Measurements from ENCODE around the gene SHISA8.

SHISA8 gene

DNA sequence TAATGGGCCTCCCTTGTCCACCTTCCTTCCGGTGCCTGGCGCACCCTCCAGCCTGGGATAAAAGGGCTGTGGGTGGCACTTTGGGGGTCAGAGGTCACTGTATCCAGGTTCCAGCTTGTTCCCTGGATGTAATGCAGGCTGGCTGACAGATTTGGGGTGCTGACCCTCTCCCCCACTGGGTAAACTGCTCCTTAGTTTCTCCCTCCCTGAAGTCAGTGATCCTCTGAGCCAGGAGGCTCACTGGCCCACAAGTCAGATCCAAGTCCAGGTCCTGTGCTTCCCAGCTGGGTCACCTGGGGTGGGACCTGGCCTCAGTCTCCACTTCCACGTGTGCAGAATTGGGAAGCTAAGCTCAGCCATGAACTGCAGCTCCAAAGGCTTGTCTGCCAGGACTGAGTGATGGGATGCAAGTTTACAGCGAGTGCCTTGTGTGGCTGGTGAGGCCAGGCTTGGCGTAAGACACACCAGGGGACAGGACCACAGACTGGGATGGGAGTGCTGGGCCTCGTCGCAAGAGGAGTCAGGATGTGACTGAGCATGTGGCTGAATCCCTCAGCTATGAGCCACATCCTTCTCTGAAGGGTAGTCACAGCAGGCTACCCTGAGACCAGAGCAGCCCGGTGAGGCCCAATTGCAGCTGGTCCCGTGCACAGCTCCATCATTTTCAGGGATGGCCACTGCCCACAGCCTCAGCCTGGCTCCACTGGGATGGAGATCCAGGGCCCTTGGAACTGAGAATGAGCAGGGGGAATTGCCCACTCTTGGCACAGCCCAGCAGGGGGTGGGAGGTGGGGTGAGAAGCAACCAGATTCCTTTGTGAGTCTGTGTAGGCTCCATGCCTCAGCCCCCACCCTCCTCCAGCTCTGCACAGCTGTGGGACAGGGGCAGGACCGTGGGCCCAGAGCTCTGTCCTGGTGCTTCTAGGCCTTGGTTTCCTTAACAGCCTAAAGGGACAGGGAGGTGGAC is 7.2 kb downstream of the SHISA8 start:
- no peaks in the 10 kb centered on the region for H3K9me3 ChIP-seq (ENCODE audit: control insufficient read depth in 1 of 2, low read length in 2 of 2)
- peaks cover 25 to 26% of the 10 kb centered on the region in 2 donors for H3K27me3 ChIP-seq (ENCODE audit: control insufficient read depth in 1 of 2, insufficient read depth in 2 of 2, low read length in 2 of 2)
- H3K4me1 ChIP-seq (ENCODE audit: control insufficient read depth in 1 of 2, insufficient read depth in 2 of 2, low read length in 2 of 2) = peaks cover 3 to 22% of the 10 kb centered on the region in 2 donors
- no peak overlapping the region for H3K4me3 ChIP-seq (ENCODE audit: low read depth in 1 of 2, low read length in 2 of 2)
- H3K36me3 ChIP-seq (ENCODE audit: control insufficient read depth in 1 of 2, insufficient read depth in 2 of 2, low read length in 2 of 2) = peaks cover 17 to 51% of the 10 kb centered on the region in 2 donors
- no peak overlapping the region for H3K9ac ChIP-seq (ENCODE audit: low read depth in 1 of 2, low read length in 2 of 2)
- H3K27ac ChIP-seq (ENCODE audit: low read depth, low read length) = no peak overlapping the region

DNA sequence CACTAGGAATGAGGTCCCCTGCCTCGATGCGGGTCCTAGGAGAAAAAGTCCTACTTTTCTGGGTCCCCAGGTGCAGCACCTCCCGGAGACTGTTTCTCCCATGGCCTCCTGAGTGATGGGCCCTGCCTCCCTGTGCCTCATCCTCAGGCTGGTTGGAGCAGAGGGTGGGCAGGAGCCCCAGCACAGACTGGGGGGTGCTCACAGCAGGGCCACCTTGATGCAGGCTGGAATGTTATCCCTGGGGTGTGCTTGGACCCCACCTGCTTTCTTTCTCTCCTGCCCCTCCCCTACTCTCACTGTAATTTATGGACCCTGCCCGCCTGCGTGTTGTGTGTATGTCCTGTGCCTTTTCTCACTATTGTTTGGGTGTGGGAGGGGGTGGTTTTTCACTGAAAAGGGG is 8.1 kb downstream of the SHISA8 start:
- Histone ChIP-seq H3K9me3 (ENCODE audit: control insufficient read depth in 1 of 2, low read length in 2 of 2) (no peaks in the 10 kb centered on the region), H3K27ac (ENCODE audit: low read depth, low read length) (no peak overlapping the region), H3K27me3 (ENCODE audit: control insufficient read depth in 1 of 2, insufficient read depth in 2 of 2, low read length in 2 of 2) (peaks cover 16 to 17% of the 10 kb centered on the region in 2 donors), H3K36me3 (ENCODE audit: control insufficient read depth in 1 of 2, insufficient read depth in 2 of 2, low read length in 2 of 2) (peaks cover 18 to 60% of the 10 kb centered on the region in 2 donors), H3K9ac (ENCODE audit: low read depth in 1 of 2, low read length in 2 of 2) (no peak overlapping the region), H3K4me1 (ENCODE audit: control insufficient read depth in 1 of 2, insufficient read depth in 2 of 2, low read length in 2 of 2) (peaks cover 3 to 22% of the 10 kb centered on the region in 2 donors), H3K4me3 (ENCODE audit: low read depth in 1 of 2, low read length in 2 of 2) (no peak overlapping the region)

DNA sequence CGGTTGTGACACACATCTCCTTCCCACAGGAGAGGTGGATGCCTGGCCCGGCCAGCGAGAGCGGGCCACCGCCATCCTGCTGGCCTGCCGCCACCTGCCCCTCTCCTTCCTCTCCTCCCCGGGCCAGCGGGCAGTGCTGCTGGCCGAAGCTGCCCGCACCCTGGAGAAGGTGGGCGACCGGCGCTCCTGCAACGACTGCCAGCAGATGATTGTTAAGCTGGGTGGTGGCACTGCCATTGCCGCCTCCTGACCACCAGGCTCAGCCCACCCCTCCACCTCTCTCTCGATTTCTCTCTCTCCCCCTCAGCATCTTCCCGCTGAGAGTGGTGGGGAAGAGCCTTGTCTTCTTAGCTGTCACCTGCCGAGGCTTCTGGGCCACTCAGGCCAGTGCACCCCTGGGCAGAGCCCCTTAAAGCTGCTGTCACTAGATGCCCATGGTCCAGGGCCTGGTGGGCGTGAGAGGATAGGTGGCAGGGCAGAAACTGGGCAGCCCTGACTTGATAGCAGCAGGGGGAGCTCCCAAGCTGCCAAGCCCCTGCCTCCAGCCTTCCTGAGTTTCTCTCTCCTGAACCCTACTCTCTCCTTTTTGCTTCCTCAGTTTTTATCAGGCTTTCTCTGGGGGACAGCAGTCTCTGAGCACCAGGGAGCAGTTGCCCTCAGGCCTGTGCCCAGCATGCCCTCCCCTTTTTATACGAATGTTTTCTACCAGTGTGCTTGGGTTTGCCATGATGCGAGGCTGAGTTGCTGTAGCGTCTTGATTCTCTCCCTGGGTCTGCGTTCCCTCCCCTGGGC is 9.3 kb downstream of the SHISA8 start:
- no peak overlapping the region for H3K4me3 ChIP-seq (ENCODE audit: low read depth in 1 of 2, low read length in 2 of 2)
- peaks cover 18 to 72% of the 10 kb centered on the region in 2 donors for H3K36me3 ChIP-seq (ENCODE audit: control insufficient read depth in 1 of 2, insufficient read depth in 2 of 2, low read length in 2 of 2)
- no peak overlapping the region for H3K9ac ChIP-seq (ENCODE audit: low read depth in 1 of 2, low read length in 2 of 2)
- H3K9me3 ChIP-seq (ENCODE audit: control insufficient read depth in 1 of 2, low read length in 2 of 2) = no peaks in the 10 kb centered on the region
- no peak overlapping the region for H3K27ac ChIP-seq (ENCODE audit: low read depth, low read length)
- H3K27me3 ChIP-seq (ENCODE audit: control insufficient read depth in 1 of 2, insufficient read depth in 2 of 2, low read length in 2 of 2) = peaks cover 4 to 7% of the 10 kb centered on the region in 2 donors
- peaks cover 3 to 14% of the 10 kb centered on the region in 2 donors for H3K4me1 ChIP-seq (ENCODE audit: control insufficient read depth in 1 of 2, insufficient read depth in 2 of 2, low read length in 2 of 2)

DNA sequence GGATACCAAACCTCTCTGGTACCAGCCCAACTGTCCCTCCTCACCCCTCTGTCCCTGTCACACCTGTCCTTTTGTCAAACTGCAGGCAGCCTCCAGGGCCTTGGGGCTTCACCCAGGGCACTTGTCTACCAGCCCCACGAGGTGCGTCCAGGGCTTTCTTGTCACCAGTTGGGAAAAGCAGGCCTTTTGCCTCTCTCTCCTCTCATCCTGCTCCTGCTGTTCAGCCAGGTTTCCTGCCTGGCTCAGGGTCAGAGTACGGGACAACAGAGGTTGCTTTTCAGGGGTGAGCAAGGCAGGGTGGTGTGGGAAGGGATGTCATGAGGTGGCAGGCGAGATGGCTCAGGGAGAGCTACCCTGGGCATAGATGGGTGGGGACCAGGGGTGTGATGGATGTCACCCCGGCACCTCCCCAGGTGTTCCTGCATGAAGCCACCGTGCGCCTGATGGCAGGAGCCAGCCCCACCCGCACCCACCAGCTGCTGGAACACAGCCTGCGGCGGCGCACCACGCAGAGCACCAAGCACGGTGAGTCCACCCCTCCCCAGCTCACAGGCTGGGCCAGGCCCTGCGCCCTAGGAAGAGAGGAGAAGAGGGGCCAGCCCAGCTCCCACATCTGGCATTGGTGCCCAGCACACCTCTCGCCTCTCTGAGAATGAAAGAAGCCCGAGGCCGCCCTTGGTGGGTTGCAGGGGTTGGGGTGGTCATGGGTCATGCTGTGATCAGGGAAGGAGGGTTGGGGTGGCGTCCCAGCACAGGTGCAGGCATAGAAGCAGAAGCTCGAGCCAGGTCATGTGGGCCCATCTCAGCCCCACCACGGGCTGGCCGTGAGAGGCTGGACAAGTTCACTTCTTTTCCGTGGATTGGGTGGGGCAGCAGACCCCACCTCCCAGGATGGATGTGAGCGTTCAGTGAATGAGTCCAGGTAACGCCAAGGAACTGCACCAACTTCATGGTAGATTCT is 10.1 kb downstream of the SHISA8 start:
- Histone ChIP-seq H3K27ac (ENCODE audit: low read depth, low read length) (no peak overlapping the region), H3K36me3 (ENCODE audit: control insufficient read depth in 1 of 2, insufficient read depth in 2 of 2, low read length in 2 of 2) (peaks cover 27 to 81% of the 10 kb centered on the region in 2 donors), H3K4me3 (ENCODE audit: low read depth in 1 of 2, low read length in 2 of 2) (no peak overlapping the region)

DNA sequence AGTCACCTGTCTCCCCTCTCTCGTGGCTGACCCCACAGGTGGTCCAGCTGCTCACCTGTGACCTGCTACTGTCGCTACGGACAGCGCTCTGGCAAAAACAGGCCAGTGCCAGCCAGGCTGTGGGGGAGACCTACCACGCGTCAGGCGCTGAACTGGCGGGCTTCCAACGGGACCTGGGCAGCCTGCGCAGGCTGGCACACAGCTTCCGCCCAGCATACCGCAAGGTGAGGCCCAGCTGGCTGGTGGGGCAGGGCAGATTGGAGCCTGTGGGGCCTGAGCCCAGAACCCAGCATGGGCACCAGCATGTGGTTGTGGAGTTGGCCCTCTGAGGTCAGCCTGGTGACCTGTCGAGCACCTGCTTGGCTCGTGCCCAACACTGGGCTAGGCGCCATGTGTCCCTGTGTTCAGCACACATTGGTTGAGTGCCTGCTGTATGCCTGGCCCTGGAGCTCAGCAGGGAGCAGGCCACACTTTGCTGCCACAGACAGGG is 11.9 kb downstream of the SHISA8 start:
- Histone ChIP-seq H3K9me3 (ENCODE audit: control insufficient read depth in 1 of 2, low read length in 2 of 2) (no peaks in the 10 kb centered on the region), H3K36me3 (ENCODE audit: control insufficient read depth in 1 of 2, insufficient read depth in 2 of 2, low read length in 2 of 2) (peaks cover 42 to 97% of the 10 kb centered on the region in 2 donors), H3K27ac (ENCODE audit: low read depth, low read length) (peak overlapping the region; percentile 32), H3K9ac (ENCODE audit: low read depth in 1 of 2, low read length in 2 of 2) (no peak overlapping the region), H3K27me3 (ENCODE audit: control insufficient read depth in 1 of 2, insufficient read depth in 2 of 2, low read length in 2 of 2) (no peaks in the 10 kb centered on the region), H3K4me1 (ENCODE audit: control insufficient read depth in 1 of 2, insufficient read depth in 2 of 2, low read length in 2 of 2) (peaks cover 0 to 7% of the 10 kb centered on the region in 2 donors), H3K4me3 (ENCODE audit: low read depth in 1 of 2, low read length in 2 of 2) (no peak overlapping the region)

More for the DNA sequence above, 10.1 kb downstream of the SHISA8 start:
- H3K4me1 ChIP-seq (ENCODE audit: control insufficient read depth in 1 of 2, insufficient read depth in 2 of 2, low read length in 2 of 2) = peaks cover 3 to 11% of the 10 kb centered on the region in 2 donors
- peaks cover 0 to 5% of the 10 kb centered on the region in 2 donors for H3K27me3 ChIP-seq (ENCODE audit: control insufficient read depth in 1 of 2, insufficient read depth in 2 of 2, low read length in 2 of 2)
- H3K9me3 ChIP-seq (ENCODE audit: control insufficient read depth in 1 of 2, low read length in 2 of 2) = no peaks in the 10 kb centered on the region
- no peak overlapping the region for H3K9ac ChIP-seq (ENCODE audit: low read depth in 1 of 2, low read length in 2 of 2)

DNA sequence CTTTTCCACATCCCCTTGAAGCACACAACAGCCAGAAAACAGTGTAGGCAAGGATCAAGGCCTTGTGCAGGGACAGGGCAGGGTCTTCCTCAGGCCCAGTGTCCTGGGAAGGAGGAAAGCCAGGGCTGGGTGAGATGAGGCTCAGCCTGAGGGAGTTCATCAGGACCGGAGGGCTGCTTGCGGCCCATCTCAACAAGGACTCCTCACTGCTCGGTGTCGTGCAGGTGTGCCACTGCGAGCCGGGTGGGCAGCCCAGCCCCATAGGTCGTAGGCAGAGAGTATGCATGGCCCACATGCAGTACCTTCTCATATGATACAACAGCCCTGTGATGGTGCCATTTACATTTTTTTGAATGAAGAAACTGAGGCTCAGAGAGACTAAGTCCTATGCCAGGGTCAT is 12.9 kb downstream of the SHISA8 start:
- no peak overlapping the region for H3K27ac ChIP-seq (ENCODE audit: low read depth, low read length)
- no peaks in the 10 kb centered on the region for H3K27me3 ChIP-seq (ENCODE audit: control insufficient read depth in 1 of 2, insufficient read depth in 2 of 2, low read length in 2 of 2)
- H3K9me3 ChIP-seq (ENCODE audit: control insufficient read depth in 1 of 2, low read length in 2 of 2) = no peaks in the 10 kb centered on the region
- no peak overlapping the region for H3K9ac ChIP-seq (ENCODE audit: low read depth in 1 of 2, low read length in 2 of 2)
- peaks cover 44 to 95% of the 10 kb centered on the region in 2 donors for H3K36me3 ChIP-seq (ENCODE audit: control insufficient read depth in 1 of 2, insufficient read depth in 2 of 2, low read length in 2 of 2)
- no peak overlapping the region for H3K4me3 ChIP-seq (ENCODE audit: low read depth in 1 of 2, low read length in 2 of 2)
- no peaks in the 10 kb centered on the region for H3K4me1 ChIP-seq (ENCODE audit: control insufficient read depth in 1 of 2, insufficient read depth in 2 of 2, low read length in 2 of 2)

DNA sequence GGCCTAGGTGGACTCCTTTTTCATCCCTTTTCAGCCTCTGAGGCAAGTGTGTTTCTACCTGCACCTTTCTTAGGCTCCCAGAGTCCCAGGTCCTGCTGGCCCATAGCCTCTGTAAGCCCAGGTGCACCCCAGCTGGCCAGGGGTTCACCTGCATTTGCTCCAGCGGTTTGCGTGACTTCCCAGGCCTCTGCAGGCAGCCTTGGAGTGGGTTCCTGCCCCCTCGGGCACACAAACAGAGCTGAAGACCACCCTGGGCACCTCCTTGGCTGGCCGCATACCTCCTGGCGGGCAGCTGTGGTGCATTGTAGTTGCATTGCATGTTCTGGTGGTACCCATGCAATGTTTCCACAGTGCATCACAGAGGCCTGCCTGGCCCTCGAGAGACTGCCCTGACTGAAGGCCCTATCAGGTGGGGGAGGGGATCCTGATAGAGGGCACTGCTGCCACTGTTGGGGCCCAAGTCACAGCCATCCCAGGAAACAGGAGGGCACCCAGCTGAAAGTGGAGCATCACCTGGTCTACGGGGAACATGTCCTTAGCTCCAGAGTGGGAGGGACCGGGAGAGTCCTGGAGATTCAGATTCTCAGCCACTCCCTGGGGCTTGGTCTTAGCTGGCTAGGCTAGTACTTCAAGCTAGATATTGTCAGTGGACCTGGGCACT is 14.1 kb downstream of the SHISA8 start:
- Histone ChIP-seq H3K9ac (ENCODE audit: low read depth in 1 of 2, low read length in 2 of 2) (no peak overlapping the region), H3K9me3 (ENCODE audit: control insufficient read depth in 1 of 2, low read length in 2 of 2) (no peaks in the 10 kb centered on the region), H3K36me3 (ENCODE audit: control insufficient read depth in 1 of 2, insufficient read depth in 2 of 2, low read length in 2 of 2) (peaks cover 44 to 91% of the 10 kb centered on the region in 2 donors), H3K27me3 (ENCODE audit: control insufficient read depth in 1 of 2, insufficient read depth in 2 of 2, low read length in 2 of 2) (no peaks in the 10 kb centered on the region), H3K4me3 (ENCODE audit: low read depth in 1 of 2, low read length in 2 of 2) (no peak overlapping the region), H3K4me1 (ENCODE audit: control insufficient read depth in 1 of 2, insufficient read depth in 2 of 2, low read length in 2 of 2) (no peaks in the 10 kb centered on the region), H3K27ac (ENCODE audit: low read depth, low read length) (no peak overlapping the region)

DNA sequence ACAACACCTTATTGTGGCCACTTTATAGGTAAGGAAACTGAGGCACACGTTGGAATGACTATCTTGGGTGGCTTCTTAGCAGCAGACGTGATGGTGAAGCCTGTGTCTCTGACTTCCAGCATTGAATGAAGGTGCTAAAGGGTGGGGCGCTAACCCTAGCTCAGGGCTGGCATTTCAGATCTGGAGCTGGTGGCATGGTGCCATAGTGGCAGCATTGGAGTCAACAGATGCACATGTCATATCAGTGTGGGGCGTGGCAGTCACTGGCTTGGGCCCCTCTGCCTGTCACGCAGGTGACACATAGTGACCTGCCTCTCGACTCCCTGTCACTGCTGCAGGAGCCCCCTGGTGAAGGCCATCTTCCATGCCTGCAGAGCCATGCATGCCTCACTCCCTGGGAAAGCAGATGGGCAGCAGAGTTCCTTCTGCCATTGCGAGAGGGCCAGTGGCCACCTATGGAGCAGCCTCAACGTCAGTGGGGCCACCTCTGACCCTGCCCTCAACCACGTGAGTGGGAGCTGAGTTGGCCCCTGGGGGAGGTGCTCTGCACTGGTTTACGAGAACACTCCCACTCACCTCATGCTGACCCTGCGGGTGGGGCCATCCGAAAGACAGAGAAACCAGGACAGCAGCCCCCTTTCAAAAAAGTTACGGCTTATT is 14.8 kb downstream of the SHISA8 start:
- Histone ChIP-seq H3K27me3 (ENCODE audit: control insufficient read depth in 1 of 2, insufficient read depth in 2 of 2, low read length in 2 of 2) (no peaks in the 10 kb centered on the region), H3K9me3 (ENCODE audit: control insufficient read depth in 1 of 2, low read length in 2 of 2) (no peaks in the 10 kb centered on the region), H3K4me3 (ENCODE audit: low read depth in 1 of 2, low read length in 2 of 2) (no peak overlapping the region), H3K27ac (ENCODE audit: low read depth, low read length) (no peak overlapping the region), H3K4me1 (ENCODE audit: control insufficient read depth in 1 of 2, insufficient read depth in 2 of 2, low read length in 2 of 2) (no peaks in the 10 kb centered on the region), H3K9ac (ENCODE audit: low read depth in 1 of 2, low read length in 2 of 2) (no peak overlapping the region), H3K36me3 (ENCODE audit: control insufficient read depth in 1 of 2, insufficient read depth in 2 of 2, low read length in 2 of 2) (peaks cover 44 to 90% of the 10 kb centered on the region in 2 donors)
